Measurements from ENCODE around the gene ZNF236. TPM values are rescaled to one million over a fixed set of nuclear protein-coding genes. Genes with fewer than 3 reads are reported as not detected.
A peak's percentile ranks its signal among the peaks of the same experiment; 100 is the strongest.

ZNF236 gene
- total RNA-seq, 1 donor from 2014 or later = 13.3 TPM

DNA sequence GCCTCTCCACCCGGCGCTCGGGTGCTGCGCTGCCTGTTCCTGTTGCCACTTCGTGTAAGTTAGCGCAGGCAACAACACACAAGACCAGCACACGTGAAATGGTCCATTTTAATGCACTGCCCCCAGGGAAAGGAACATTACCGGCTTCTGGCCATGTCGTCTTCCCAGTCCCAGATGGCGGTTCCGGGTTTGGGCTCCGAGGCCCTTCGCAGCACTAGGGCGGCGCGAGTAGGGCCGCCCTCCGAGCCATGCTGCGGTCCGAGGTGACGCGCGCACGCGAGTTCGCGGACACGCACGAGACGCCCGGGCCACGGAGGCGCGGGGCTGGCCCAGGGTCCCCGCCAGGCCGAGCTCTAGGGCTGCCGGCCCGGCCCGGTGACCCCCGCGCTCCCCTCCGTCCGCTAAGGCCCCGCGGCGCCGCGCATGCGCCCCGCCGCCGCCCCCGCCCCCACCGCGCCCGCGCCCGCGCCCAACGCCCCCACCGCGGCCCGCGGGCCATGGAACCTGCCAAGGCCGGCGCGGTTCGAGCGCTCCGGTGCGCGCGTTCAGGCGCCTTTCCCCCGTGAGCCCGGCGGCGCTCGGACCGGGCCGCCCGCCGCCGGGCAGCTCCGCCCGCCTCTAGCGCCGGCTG lies 367 bp upstream of the ZNF236 start:
- DNase-seq (ENCODE audit: low read depth) (peak; percentile 35), FAIRE-seq (no peak)
- no peaks in the 10 kb centered on the region for H3K36me3 Mint-ChIP-seq (ENCODE audit: low read depth, unreplicated experiment)
- H3K36me3 ChIP-seq (ENCODE audit: insufficient read depth, low read length) = peaks cover 4% of the 10 kb centered on the region
- peak overlapping the region; percentile 93 for H3K27ac ChIP-seq (ENCODE audit: low read depth, low read length)
- peak overlapping the region; percentile 99 for H3K4me2 ChIP-seq (ENCODE audit: low read length)
- peaks cover 4% of the 10 kb centered on the region for H4K20me1 ChIP-seq (ENCODE audit: insufficient read depth, low read length)
- TF ChIP-seq CTCF (IDR thresholded peaks at IDR 0.05; ENCODE audit: insufficient read depth, low read depth, low read length) = no peak
- no peak for TF ChIP-seq EZH2 (IDR thresholded peaks at IDR 0.05; ENCODE audit: insufficient read depth, low read length)
- peaks cover 21% of the 10 kb centered on the region for H3K4me1 Mint-ChIP-seq (ENCODE audit: low read depth, unreplicated experiment)
- H3K9me3 Mint-ChIP-seq (ENCODE audit: unreplicated experiment) = no peaks in the 10 kb centered on the region
- H3K4me1 ChIP-seq (ENCODE audit: insufficient read depth, low read length) = peaks cover 10% of the 10 kb centered on the region
- no peaks in the 10 kb centered on the region for H3K27me3 ChIP-seq (ENCODE audit: insufficient read depth, low read length)
- H2AFZ ChIP-seq (ENCODE audit: low read depth, low read length) = peak overlapping the region; percentile 92
- H3K27ac Mint-ChIP-seq (ENCODE audit: unreplicated experiment) = peak overlapping the region; percentile 78
- H3K4me3 ChIP-seq (ENCODE audit: insufficient read depth, low read depth, low read length) = peak overlapping the region; percentile 86
- peaks cover 80% of the 10 kb centered on the region for H3K79me2 ChIP-seq (ENCODE audit: insufficient read depth, low read length)
- peak overlapping the region; percentile 95 for H3K9ac ChIP-seq (ENCODE audit: low read length)
- peak overlapping the region; percentile 92 for H3K4me3 Mint-ChIP-seq (ENCODE audit: unreplicated experiment)
- no peaks in the 10 kb centered on the region for H3K9me3 ChIP-seq (ENCODE audit: insufficient read depth, low read depth, low read length)
- H3K27me3 Mint-ChIP-seq (ENCODE audit: low read depth, unreplicated experiment) = no peaks in the 10 kb centered on the region

DNA sequence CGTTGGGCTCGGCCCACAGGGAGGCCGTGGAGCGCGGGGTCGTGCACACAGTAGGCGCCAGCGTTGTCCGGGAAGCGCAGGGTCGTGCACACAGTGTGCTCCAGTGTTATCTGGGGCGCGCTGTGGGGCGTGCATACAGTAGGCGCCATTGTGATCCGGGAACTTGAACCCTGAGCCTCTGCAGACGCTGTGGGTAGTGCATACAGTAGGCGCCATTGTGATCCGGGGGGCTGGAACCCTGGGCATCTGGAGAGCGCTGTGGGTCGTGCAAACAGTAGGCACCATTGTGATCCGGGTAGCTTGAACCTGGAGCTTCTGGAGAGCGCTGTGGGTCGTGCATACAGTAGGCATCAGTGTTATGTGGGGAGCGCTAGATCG lies 793 bp downstream of the ZNF236 start:
- H3K27me3 ChIP-seq (ENCODE audit: insufficient read depth, low read length) = no peaks in the 10 kb centered on the region
- H4K20me1 ChIP-seq (ENCODE audit: insufficient read depth, low read length) = peaks cover 9% of the 10 kb centered on the region
- H3K4me2 ChIP-seq (ENCODE audit: low read length) = peak overlapping the region; percentile 91
- Mint-ChIP-seq H3K4me3 (ENCODE audit: unreplicated experiment) (peak overlapping the region; percentile 92), H3K9me3 (ENCODE audit: unreplicated experiment) (no peaks in the 10 kb centered on the region), H3K27ac (ENCODE audit: unreplicated experiment) (peak overlapping the region; percentile 78), H3K4me1 (ENCODE audit: low read depth, unreplicated experiment) (peaks cover 23% of the 10 kb centered on the region), H3K27me3 (ENCODE audit: low read depth, unreplicated experiment) (no peaks in the 10 kb centered on the region), H3K36me3 (ENCODE audit: low read depth, unreplicated experiment) (no peaks in the 10 kb centered on the region)
- peak overlapping the region; percentile 84 for H2AFZ ChIP-seq (ENCODE audit: low read depth, low read length)
- peaks cover 86% of the 10 kb centered on the region for H3K79me2 ChIP-seq (ENCODE audit: insufficient read depth, low read length)
- H3K36me3 ChIP-seq (ENCODE audit: insufficient read depth, low read length) = peaks cover 4% of the 10 kb centered on the region
- FAIRE-seq = no peak
- H3K4me3 ChIP-seq (ENCODE audit: insufficient read depth, low read depth, low read length) = peak overlapping the region; percentile 76
- no peak for DNase-seq (ENCODE audit: low read depth)
- peak overlapping the region; percentile 95 for H3K9ac ChIP-seq (ENCODE audit: low read length)
- peaks cover 15% of the 10 kb centered on the region for H3K4me1 ChIP-seq (ENCODE audit: insufficient read depth, low read length)
- H3K27ac ChIP-seq (ENCODE audit: low read depth, low read length) = peak overlapping the region; percentile 72
- TF ChIP-seq CTCF (IDR thresholded peaks at IDR 0.05; ENCODE audit: insufficient read depth, low read depth, low read length) (no peak), EZH2 (IDR thresholded peaks at IDR 0.05; ENCODE audit: insufficient read depth, low read length) (no peak)
- H3K9me3 ChIP-seq (ENCODE audit: insufficient read depth, low read depth, low read length) = no peaks in the 10 kb centered on the region

- Mint-ChIP-seq H3K27ac (ENCODE audit: unreplicated experiment) (peak overlapping the region; percentile 78), H3K4me3 (ENCODE audit: unreplicated experiment) (peak overlapping the region; percentile 92), H3K27me3 (ENCODE audit: low read depth, unreplicated experiment) (no peaks in the 10 kb centered on the region), H3K36me3 (ENCODE audit: low read depth, unreplicated experiment) (no peaks in the 10 kb centered on the region), H3K4me1 (ENCODE audit: low read depth, unreplicated experiment) (peaks cover 23% of the 10 kb centered on the region), H3K9me3 (ENCODE audit: unreplicated experiment) (no peaks in the 10 kb centered on the region)
- DNase-seq (ENCODE audit: low read depth) = peak; percentile 14
- Histone ChIP-seq H2AFZ (ENCODE audit: low read depth, low read length) (peak overlapping the region; percentile 50), H3K9me3 (ENCODE audit: insufficient read depth, low read depth, low read length) (no peaks in the 10 kb centered on the region), H3K9ac (ENCODE audit: low read length) (peak overlapping the region; percentile 95), H3K36me3 (ENCODE audit: insufficient read depth, low read length) (peaks cover 4% of the 10 kb centered on the region), H4K20me1 (ENCODE audit: insufficient read depth, low read length) (peaks cover 13% of the 10 kb centered on the region), H3K27ac (ENCODE audit: low read depth, low read length) (peak overlapping the region; percentile 72), H3K4me3 (ENCODE audit: insufficient read depth, low read depth, low read length) (peak overlapping the region; percentile 76), H3K79me2 (ENCODE audit: insufficient read depth, low read length) (peaks cover 86% of the 10 kb centered on the region), H3K4me2 (ENCODE audit: low read length) (peak overlapping the region; percentile 91), H3K27me3 (ENCODE audit: insufficient read depth, low read length) (no peaks in the 10 kb centered on the region), H3K4me1 (ENCODE audit: insufficient read depth, low read length) (peaks cover 15% of the 10 kb centered on the region)
- no peak for FAIRE-seq
- no peak for TF ChIP-seq EZH2 (IDR thresholded peaks at IDR 0.05; ENCODE audit: insufficient read depth, low read length)
- TF ChIP-seq CTCF (IDR thresholded peaks at IDR 0.05; ENCODE audit: insufficient read depth, low read depth, low read length) = no peak
Measured at GRCh38 chr18:76823587-76824011, 1.2 kb downstream of the ZNF236 start.
